GM12878 (cell line): Measurements from ENCODE around the gene UBA7.

Source experiments
- ATF2 ChIP-seq: IDR thresholded peaks from 2 replicates; pipeline ENCODE4 v1.6.1; 2012; ENCODE audit warnings: low read length, inconsistent platforms
- CTCF ChIP-seq, 3 experiments: IDR thresholded peaks in 2 of 3; conservative IDR thresholded peaks in 1 of 3; 2 replicates each; pipeline ENCODE4 v1.5.1; 2011; ENCODE audit warnings: low read depth in 3 of 3, low read length in 3 of 3, mild to moderate bottlenecking in 3 of 3, control low read depth in 2 of 3, moderate library complexity in 2 of 3, inconsistent platforms in 1 of 3, mixed read lengths in 1 of 3; ENCODE audit not compliant: control insufficient read depth in 2 of 3, insufficient read depth in 1 of 3; ENCODE audit errors: extremely low read depth in 1 of 3
- E4F1 ChIP-seq: fragments of 450-650 bp; IDR thresholded peaks from 2 replicates; pipeline ENCODE4 v1.6.1; 2018; ENCODE audit warnings: borderline replicate concordance, mild to moderate bottlenecking; ENCODE audit not compliant: partially characterized antibody
- PAX5 ChIP-seq: IDR thresholded peaks from 2 replicates; pipeline ENCODE4 v1.6.1; 2011; ENCODE audit warnings: low read depth, low read length, borderline replicate concordance
- POLR2AphosphoS5 ChIP-seq: IDR thresholded peaks from 2 replicates; pipeline ENCODE4 v1.6.1; 2011; ENCODE audit warnings: mild to moderate bottlenecking, low read length, inconsistent platforms
- REST ChIP-seq: IDR thresholded peaks from 2 replicates; pipeline ENCODE4 v1.6.1; 2012; ENCODE audit warnings: mild to moderate bottlenecking, low read depth, low read length
- SP1 ChIP-seq: IDR thresholded peaks from one replicate; pipeline ENCODE4 v1.6.1; 2011; ENCODE audit warnings: low read depth, low read length
- TCF7 ChIP-seq: IDR thresholded peaks from 2 replicates; pipeline ENCODE4 v1.6.1; 2014; ENCODE audit warnings: antibody characterized with exemption, borderline replicate concordance
- USF1 ChIP-seq: IDR thresholded peaks from 2 replicates; pipeline ENCODE4 v1.6.1; 2011; ENCODE audit warnings: borderline replicate concordance, low read depth, mild to moderate bottlenecking, moderate library complexity, mixed read lengths, low read length; ENCODE audit not compliant: insufficient read depth; ENCODE audit errors: extremely low read length
- USF2 ChIP-seq: IDR thresholded peaks from 2 replicates; pipeline ENCODE4 v1.6.1; 2011; ENCODE audit warnings: low read depth, low read length, improper control_type of control experiment, borderline replicate concordance

GRCh38 chr3:49804141-49805041, 9.4 kb downstream of the UBA7 start:
- TF ChIP-seq E4F1 (no peak), USF2 (no peak), REST (no peak), CTCF (IDR thresholded peaks at IDR 0.05 in 2 of 3, conservative IDR thresholded peaks at IDR 0.05 in 1 of 3; ENCODE audit: control insufficient read depth in 2 of 3, extremely low read depth in 1 of 3, insufficient read depth in 1 of 3, low read depth in 3 of 3, low read length in 3 of 3) (no peak), PAX5 (no peak), POLR2AphosphoS5 (no peak; the same call in 1 of the 2 replicates), ATF2 (no peak), SP1 (no peak), TCF7 (no peak), USF1 (no peak)
